IPS-18a (cell line): ENCODE data around the gene DDX10.

Experiments
- H3K27ac ChIP-seq: one replicate; pipeline ENCODE4 v1.5.1; 2013; ENCODE audit warnings: low read length
- H3K27me3 ChIP-seq: one replicate; pipeline ENCODE4 v1.6.1; 2013; ENCODE audit warnings: mild to moderate bottlenecking, low read length; ENCODE audit not compliant: control insufficient read depth, insufficient read depth
- H3K36me3 ChIP-seq: one replicate; pipeline ENCODE4 v1.6.1; 2013; ENCODE audit warnings: low read depth, low read length; ENCODE audit not compliant: control insufficient read depth
- H3K4me1 ChIP-seq: one replicate; pipeline ENCODE4 v1.6.1; 2013; ENCODE audit warnings: low read depth, low read length; ENCODE audit not compliant: control insufficient read depth
- H3K4me3 ChIP-seq: one replicate; pipeline ENCODE4 v1.5.1; 2013; ENCODE audit warnings: low read length
- H3K9ac ChIP-seq: one replicate; pipeline ENCODE4 v1.6.1; 2013; ENCODE audit warnings: mild to moderate bottlenecking, low read length, moderate library complexity
- H3K9me3 ChIP-seq: one replicate; pipeline ENCODE4 v1.6.1; 2013; ENCODE audit warnings: low read depth, low read length; ENCODE audit not compliant: control insufficient read depth

Gene DDX10

DNA sequence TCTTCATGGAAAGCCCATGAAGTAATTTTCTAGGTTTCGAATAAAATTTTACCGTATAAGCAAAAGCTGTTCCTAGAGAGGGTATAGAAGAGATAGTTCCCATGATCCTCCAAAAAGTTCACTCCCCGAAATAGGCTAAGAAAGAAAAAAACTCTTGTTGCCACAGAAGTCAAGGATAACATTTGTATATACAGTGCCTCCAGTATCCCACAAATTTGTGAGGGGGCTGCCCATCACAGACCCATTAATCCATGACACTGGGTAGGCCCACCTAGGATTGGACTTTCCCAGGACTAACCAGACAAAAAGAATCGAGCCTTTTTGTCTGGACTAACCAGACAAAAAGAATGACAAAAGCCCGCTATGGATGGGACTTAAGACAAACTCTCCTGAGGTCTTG, 233.0 kb downstream of the DDX10 start:
- H3K9me3 ChIP-seq, result peaks cover 5% of the 10 kb centered on the region
- H3K36me3 ChIP-seq, result no peaks in the 10 kb centered on the region
- no peak overlapping the region for H3K4me3 ChIP-seq
- H3K27ac ChIP-seq, result no peak overlapping the region
- H3K27me3 ChIP-seq, result no peaks in the 10 kb centered on the region
- H3K4me1 ChIP-seq, result peaks cover 25% of the 10 kb centered on the region
- H3K9ac ChIP-seq, result no peak overlapping the region

DNA sequence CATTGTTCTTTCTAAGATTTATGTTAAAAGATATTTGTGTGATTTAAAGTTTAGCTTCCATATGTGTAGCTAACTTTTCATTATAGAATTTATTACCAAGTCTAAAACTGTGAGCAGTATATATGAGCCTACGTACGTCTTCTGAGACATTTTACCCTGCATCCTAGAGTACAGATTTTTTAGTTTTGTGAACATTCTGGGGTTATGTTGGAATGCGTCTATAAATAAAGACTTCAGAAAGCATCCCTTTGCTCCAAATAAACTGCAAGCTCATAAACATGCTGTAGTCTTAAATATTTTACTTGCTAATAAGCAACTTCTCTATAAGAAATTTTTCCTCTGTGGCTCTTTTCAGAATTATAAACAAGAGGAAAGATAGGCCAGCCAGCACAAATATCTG, 236.5 kb downstream of the DDX10 start:
- H3K9me3 ChIP-seq, result peaks cover 5% of the 10 kb centered on the region
- peaks cover 3% of the 10 kb centered on the region for H3K4me1 ChIP-seq
- H3K9ac ChIP-seq, result no peak overlapping the region
- no peaks in the 10 kb centered on the region for H3K27me3 ChIP-seq
- no peaks in the 10 kb centered on the region for H3K36me3 ChIP-seq
- H3K4me3 ChIP-seq, result no peak overlapping the region
- no peak overlapping the region for H3K27ac ChIP-seq

DNA sequence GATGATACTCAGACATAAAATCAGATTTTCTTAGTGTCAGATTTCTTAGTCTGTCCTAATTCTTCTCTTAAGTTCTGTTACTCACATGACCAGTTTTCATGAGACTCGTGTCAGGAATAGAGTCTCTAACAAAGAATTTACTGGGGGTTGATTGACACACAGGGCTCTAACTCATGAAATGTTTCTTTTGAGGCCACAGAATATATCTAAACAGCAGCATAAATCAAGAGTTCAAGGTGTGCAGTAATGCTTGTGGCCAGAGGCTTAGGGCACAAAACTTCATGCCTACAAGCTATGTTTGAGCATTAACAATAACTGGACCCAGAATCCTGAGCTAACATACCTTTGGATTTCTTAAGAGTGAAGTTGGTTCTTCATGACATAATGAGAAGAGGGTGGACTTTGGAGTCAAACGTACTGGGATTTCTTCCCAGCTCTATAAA, 237.2 kb downstream of the DDX10 start:
- H3K9ac ChIP-seq, result no peak overlapping the region
- H3K4me3 ChIP-seq, result no peak overlapping the region
- no peaks in the 10 kb centered on the region for H3K36me3 ChIP-seq
- no peaks in the 10 kb centered on the region for H3K4me1 ChIP-seq
- peaks cover 5% of the 10 kb centered on the region for H3K9me3 ChIP-seq
- no peaks in the 10 kb centered on the region for H3K27me3 ChIP-seq
- H3K27ac ChIP-seq, result no peak overlapping the region

DNA sequence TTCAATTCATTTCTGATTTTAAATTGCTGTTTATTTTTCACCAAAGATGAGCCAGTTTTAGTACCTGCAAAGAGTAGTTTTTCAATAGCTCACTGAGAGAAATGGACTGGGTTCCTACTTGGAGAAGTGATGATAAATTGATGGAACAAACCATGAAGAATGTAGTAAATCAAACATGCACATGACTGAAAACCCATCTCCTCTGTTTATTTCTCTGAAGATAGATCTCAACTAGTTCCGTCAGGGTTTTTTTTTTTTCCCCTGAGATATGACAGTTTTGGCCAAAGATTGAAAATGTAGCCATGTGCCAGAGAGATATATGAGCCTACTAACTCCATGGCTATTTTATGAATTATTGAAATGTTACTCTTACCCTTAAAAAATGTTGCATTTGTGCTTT, 239.6 kb downstream of the DDX10 start:
- no peaks in the 10 kb centered on the region for H3K36me3 ChIP-seq
- H3K27me3 ChIP-seq, result no peaks in the 10 kb centered on the region
- no peaks in the 10 kb centered on the region for H3K9me3 ChIP-seq
- H3K4me3 ChIP-seq, result no peak overlapping the region
- peaks cover 4% of the 10 kb centered on the region for H3K4me1 ChIP-seq
- no peak overlapping the region for H3K9ac ChIP-seq
- H3K27ac ChIP-seq, result no peak overlapping the region

DNA sequence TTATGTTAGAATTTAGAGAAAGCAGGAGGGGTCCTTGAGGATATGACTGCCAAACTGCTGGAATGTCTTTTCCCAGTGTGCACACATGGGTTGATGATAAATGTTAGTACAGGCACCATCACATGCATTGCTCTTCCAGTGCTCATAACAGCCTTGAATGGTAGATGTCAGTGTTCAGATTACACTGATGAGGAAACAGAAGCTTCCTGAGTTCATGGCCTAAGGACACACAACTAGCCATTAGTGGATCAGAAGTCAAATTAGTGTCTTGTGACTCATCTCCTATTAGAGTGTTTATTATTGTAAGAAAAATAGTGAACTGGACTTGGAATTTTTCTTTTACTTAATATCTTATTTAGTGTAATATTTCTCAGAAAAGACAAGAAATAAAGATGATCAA, 241.5 kb downstream of the DDX10 start:
- Histone ChIP-seq H3K4me3 (no peak overlapping the region), H3K27me3 (no peaks in the 10 kb centered on the region), H3K9me3 (no peaks in the 10 kb centered on the region), H3K4me1 (peaks cover 4% of the 10 kb centered on the region), H3K27ac (no peak overlapping the region), H3K9ac (no peak overlapping the region), H3K36me3 (no peaks in the 10 kb centered on the region)

DNA sequence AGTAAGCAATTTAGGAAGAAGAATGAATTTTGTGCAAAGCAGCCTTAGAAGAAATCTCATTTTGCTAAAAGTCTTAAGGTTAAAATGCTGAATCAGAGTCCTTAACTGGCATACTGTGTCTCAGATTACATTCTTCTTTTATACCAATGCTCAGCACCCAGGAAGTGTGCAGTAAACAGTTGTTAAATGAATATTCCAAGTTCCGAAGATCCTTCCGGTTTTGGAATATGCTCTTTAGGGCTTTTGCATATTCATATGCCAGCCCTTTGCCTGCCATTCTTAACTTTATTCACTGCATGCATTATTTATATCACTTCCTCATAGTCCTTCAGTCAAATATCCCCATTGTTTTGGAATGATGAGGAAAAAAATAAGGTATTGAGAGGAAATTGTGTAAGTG, 242.0 kb downstream of the DDX10 start:
- Histone ChIP-seq H3K36me3 (no peaks in the 10 kb centered on the region), H3K9me3 (no peaks in the 10 kb centered on the region), H3K9ac (no peak overlapping the region), H3K27me3 (no peaks in the 10 kb centered on the region), H3K27ac (no peak overlapping the region), H3K4me1 (peaks cover 4% of the 10 kb centered on the region), H3K4me3 (no peak overlapping the region)

DNA sequence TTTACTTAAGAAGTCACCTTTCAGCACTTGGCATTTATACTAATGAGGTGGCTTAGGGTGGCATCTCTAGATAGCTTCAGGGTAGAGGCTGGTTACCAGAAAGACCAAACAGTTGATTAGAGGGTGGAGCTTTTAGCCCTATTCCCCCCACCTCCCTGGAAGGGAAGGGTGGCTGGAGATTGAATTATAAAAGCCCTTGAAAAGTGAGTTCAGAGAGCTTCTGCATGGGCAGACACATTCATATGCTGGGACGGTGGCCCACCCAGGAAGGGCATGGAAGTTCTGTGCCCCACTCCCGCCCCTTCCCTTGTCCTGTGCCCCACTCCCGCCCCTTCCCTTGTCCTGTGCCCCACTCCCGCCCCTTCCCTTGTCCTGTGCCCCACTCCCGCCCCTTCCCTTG, 244.2 kb downstream of the DDX10 start:
- H3K4me1 ChIP-seq, result peaks cover 4% of the 10 kb centered on the region
- H3K4me3 ChIP-seq, result no peak overlapping the region
- H3K9ac ChIP-seq, result no peak overlapping the region
- H3K27ac ChIP-seq, result no peak overlapping the region
- no peaks in the 10 kb centered on the region for H3K27me3 ChIP-seq
- no peaks in the 10 kb centered on the region for H3K9me3 ChIP-seq
- no peaks in the 10 kb centered on the region for H3K36me3 ChIP-seq

DNA sequence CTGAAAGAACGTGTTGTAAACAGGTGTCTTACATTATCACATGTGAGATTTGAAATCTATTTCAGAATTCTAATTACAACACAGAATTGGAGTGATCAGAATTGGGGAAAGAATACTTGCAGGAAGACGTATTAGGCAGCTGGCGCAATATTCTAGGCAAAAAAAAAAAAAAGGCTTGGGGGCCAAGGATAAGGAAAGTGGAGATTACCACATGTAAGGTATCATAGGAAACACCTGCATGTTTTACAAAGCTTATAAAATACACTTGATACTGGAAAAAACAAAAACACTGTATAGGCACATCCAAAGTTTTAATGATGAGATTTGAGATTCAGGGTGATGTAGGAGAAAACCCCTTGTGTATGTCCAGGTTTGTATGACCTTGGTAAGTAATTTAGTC, 245.1 kb downstream of the DDX10 start:
- Histone ChIP-seq H3K4me3 (no peak overlapping the region), H3K27ac (no peak overlapping the region), H3K4me1 (peaks cover 4% of the 10 kb centered on the region), H3K9me3 (no peaks in the 10 kb centered on the region), H3K9ac (no peak overlapping the region), H3K36me3 (no peaks in the 10 kb centered on the region), H3K27me3 (no peaks in the 10 kb centered on the region)

DNA sequence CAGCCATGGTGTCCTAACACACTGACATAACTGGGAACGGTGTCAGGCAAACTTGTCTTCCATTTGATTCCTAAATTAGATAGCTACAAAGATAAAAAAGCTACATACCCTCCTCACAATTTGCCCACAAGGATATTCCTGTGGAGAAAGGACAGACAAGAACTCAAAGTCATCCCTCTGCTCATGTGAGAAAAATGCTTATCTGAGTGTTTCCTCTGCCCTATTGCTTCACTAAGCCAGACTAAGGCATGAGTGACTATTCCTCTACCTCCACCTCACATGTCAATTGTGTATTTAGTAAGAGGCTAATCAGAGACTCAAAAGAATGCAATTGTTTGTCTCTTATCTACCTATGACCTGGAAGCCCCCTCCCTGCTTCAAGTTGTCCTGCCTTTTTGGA, 247.7 kb downstream of the DDX10 start:
- no peak overlapping the region for H3K4me3 ChIP-seq
- no peaks in the 10 kb centered on the region for H3K9me3 ChIP-seq
- no peak overlapping the region for H3K27ac ChIP-seq
- H3K9ac ChIP-seq, result no peak overlapping the region
- H3K4me1 ChIP-seq, result peaks cover 4% of the 10 kb centered on the region
- H3K36me3 ChIP-seq, result no peaks in the 10 kb centered on the region
- H3K27me3 ChIP-seq, result no peaks in the 10 kb centered on the region

DNA sequence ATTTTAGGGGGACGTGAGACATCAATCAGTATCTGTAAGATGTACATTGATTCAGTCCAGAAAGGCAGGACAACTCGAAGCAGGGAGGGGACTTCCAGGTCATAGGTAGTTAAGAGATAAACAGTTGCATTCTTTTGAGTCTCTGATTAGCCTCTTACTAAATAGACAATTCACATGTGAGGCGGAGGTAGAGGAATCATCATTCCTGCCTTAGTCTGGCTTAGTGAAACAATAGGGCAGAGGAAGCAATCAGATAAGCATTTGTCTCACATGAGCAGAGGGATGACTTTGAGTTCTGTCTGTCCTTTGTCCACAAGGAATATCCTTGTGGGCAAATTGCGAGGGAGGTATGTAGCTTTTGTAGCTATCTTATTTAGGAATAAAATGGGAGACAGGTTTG, 248.3 kb downstream of the DDX10 start:
- H3K4me3 ChIP-seq, result no peak overlapping the region
- H3K4me1 ChIP-seq, result peaks cover 4% of the 10 kb centered on the region
- no peaks in the 10 kb centered on the region for H3K9me3 ChIP-seq
- no peaks in the 10 kb centered on the region for H3K27me3 ChIP-seq
- H3K9ac ChIP-seq, result no peak overlapping the region
- no peaks in the 10 kb centered on the region for H3K36me3 ChIP-seq
- H3K27ac ChIP-seq, result no peak overlapping the region

DNA sequence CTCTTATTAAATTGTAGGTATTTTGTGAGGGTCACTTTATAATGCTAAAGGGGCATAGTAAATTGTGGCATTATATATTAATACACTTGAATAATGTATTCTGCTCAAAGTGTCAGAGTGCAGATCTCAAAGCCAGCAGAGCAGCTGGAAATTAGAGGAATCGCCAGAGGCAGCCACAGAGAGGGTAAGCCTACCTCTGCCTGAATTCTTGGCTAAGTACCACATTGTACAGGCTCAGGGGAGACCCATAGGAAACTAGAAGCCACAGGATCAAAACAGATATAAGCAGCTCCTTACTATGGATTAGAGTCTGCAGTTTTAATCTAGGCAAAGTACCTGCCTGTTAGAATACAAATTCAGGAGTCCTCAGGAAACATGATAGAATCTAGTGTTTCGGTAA, 249.3 kb downstream of the DDX10 start:
- Histone ChIP-seq H3K9ac (no peak overlapping the region), H3K4me3 (no peak overlapping the region), H3K9me3 (no peaks in the 10 kb centered on the region), H3K4me1 (no peaks in the 10 kb centered on the region), H3K27ac (no peak overlapping the region), H3K36me3 (no peaks in the 10 kb centered on the region), H3K27me3 (no peaks in the 10 kb centered on the region)

DNA sequence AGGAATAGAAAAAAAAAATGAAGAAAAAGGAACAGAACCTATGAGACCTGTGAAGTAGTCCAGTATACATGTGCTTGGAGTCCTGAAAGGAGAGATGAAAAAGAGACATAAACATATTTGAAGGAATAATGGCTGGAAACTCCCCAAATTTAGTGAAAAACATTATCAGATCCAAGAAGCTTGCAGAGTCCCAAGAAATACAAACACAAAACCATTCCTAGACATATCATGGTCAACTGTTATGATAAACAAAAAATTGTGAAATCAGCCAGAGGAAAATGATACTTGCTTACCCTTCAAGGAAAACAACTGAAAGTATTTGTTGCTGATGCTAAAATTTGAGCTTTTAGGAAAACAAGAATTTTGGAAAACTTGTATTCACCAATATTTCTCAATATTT, 250.1 kb downstream of the DDX10 start:
- no peak overlapping the region for H3K4me3 ChIP-seq
- H3K4me1 ChIP-seq, result no peaks in the 10 kb centered on the region
- no peaks in the 10 kb centered on the region for H3K27me3 ChIP-seq
- no peaks in the 10 kb centered on the region for H3K36me3 ChIP-seq
- H3K9ac ChIP-seq, result no peak overlapping the region
- H3K27ac ChIP-seq, result no peak overlapping the region
- no peaks in the 10 kb centered on the region for H3K9me3 ChIP-seq
